K562 (cell line): ENCODE data around the gene DNAH1. TPM values are rescaled to one million over a fixed set of nuclear protein-coding genes. Genes with fewer than 3 reads are reported as not detected.

Experiments used
- ATAC-seq: fragments of 200-7000 bp; cut with Tn5 transposase; 3 replicates; pipeline ENCODE4 v1.9.1; 2020; ENCODE audit warnings: moderate library complexity
- BruUV-seq: library from RNA; stranded (reverse); fragments of 400-500 nt; replicated peaks from 2 replicates; lab custom pipeline; 2021; lab: Mats Ljungman, UMichigan
- CTCF ChIA-PET: fragments of 300-600 bp; formaldehyde crosslinking; extraction: SDS; loops from one replicate; lab custom pipeline; 2021; ENCODE audit warnings: low intra/inter-chr PET ratio; lab: Yijun Ruan, JAX
- POLR2A ChIA-PET: fragments of 300-600, 350-650 bp; sonication (Branson Sonifier 250); formaldehyde crosslinking; extraction: SDS; loops from one replicate; lab custom pipeline; 2021; ENCODE audit warnings: antibody characterized with exemption, inconsistent platforms; lab: Yijun Ruan, JAX
- DNase-seq, 4 experiments: peaks; one replicate each; pipeline versions ENCODE4 v3.0.0 to v3.0.0-alpha.2; 2011 to 2018; ENCODE audit warnings: low spot score in 3 of 4, mixed read lengths in 3 of 4; ENCODE audit errors: extremely low read depth in 1 of 4
- FAIRE-seq: peaks from 2 replicates; lab custom pipeline; 2011; peaks lifted over from hg19 to GRCh38; lab: Jason Lieb, UNC
- H2AFZ ChIP-seq: 2 replicates; pipeline ENCODE4 v1.6.0; 2011; ENCODE audit warnings: low read depth, low read length, control low read depth, inconsistent platforms
- H3K27ac ChIP-seq: fragments of 200-600 bp; 3 replicates; pipeline ENCODE4 v1.8.0; 2011; ENCODE audit warnings: low read depth, mild to moderate bottlenecking, control low read depth, inconsistent platforms, low read length, moderate library complexity, mixed read lengths; ENCODE audit errors: extremely low read depth
- H3K27me3 ChIP-seq, 2 experiments: fragments of 300-600 bp in 1 of 2; 2 replicates in 1 of 2; 3 replicates in 1 of 2; pipeline versions ENCODE4 v1.6.0 to v1.8.0; 2011; ENCODE audit warnings: inconsistent platforms in 2 of 2, low read length in 2 of 2, mild to moderate bottlenecking in 1 of 2, mixed read lengths in 1 of 2, moderate library complexity in 1 of 2; ENCODE audit not compliant: control insufficient read depth in 2 of 2, insufficient read depth in 2 of 2
- H3K36me3 ChIP-seq: fragments of 300-600 bp; 3 replicates; pipeline ENCODE4 v1.8.0; 2011; ENCODE audit warnings: mild to moderate bottlenecking, low read length, inconsistent platforms; ENCODE audit not compliant: control insufficient read depth, insufficient read depth
- H3K4me1 ChIP-seq, 2 experiments: fragments of 200-600 bp in 1 of 2; replicated peaks in 1 of 2; 2 replicates in 1 of 2; 3 replicates in 1 of 2; pipeline versions ENCODE4 v1.5.1 to v1.8.0; 2011; ENCODE audit warnings: inconsistent platforms in 2 of 2, low read length in 2 of 2, mild to moderate bottlenecking in 1 of 2, mixed read lengths in 1 of 2, moderate library complexity in 1 of 2; ENCODE audit not compliant: control insufficient read depth in 2 of 2, insufficient read depth in 2 of 2
- H3K4me2 ChIP-seq: 2 replicates; pipeline ENCODE4 v1.6.1; 2011; ENCODE audit warnings: low read length, control low read depth, inconsistent platforms, mixed read lengths; ENCODE audit not compliant: insufficient read depth
- H3K4me3 ChIP-seq: fragments of 200-600 bp; sonication (generic), shearing (Covaris generic); 2 replicates; pipeline ENCODE4 v1.5.1; 2016; ENCODE audit warnings: control low read depth, inconsistent platforms
- H3K79me2 ChIP-seq: fragments of 200-600 bp; 3 replicates; pipeline ENCODE4 v1.8.0; 2011; ENCODE audit warnings: low read length, inconsistent platforms; ENCODE audit not compliant: control insufficient read depth, insufficient read depth
- H3K9ac ChIP-seq, 2 experiments: 2 replicates each; pipeline versions ENCODE4 v1.6.0 to v1.6.1; 2011; ENCODE audit warnings: low read depth in 2 of 2, low read length in 2 of 2, control low read depth in 1 of 2, inconsistent platforms in 1 of 2, mild to moderate bottlenecking in 1 of 2, mixed read lengths in 1 of 2; ENCODE audit not compliant: insufficient read depth in 1 of 2
- H3K9me1 ChIP-seq: one replicate; pipeline ENCODE4 v1.6.0; 2011; ENCODE audit warnings: inconsistent platforms, mild to moderate bottlenecking, low read length, moderate library complexity; ENCODE audit not compliant: control insufficient read depth, insufficient read depth
- H3K9me3 ChIP-seq: replicated peaks from 2 replicates; pipeline ENCODE4 v1.5.1; 2011; ENCODE audit warnings: low read depth, low read length, inconsistent platforms; ENCODE audit not compliant: control insufficient read depth, insufficient read depth
- H4K20me1 ChIP-seq: replicated peaks from 2 replicates; pipeline ENCODE4 v1.6.1; 2011; ENCODE audit warnings: low read length, inconsistent platforms, mixed read lengths; ENCODE audit not compliant: control insufficient read depth, insufficient read depth
- BRCA1 ChIP-seq, 2 experiments: fragments of 450-650 bp in 1 of 2; sonication (generic) in 1 of 2; formaldehyde crosslinking in 1 of 2; IDR thresholded peaks; 2 replicates each; pipeline versions ENCODE4 v1.5.0 to v1.6.1; 2017 to 2020; ENCODE audit warnings: mild to moderate bottlenecking in 1 of 2, missing genetic modification reagents in 1 of 2
- DPF2 ChIP-seq: fragments of 450-650 bp; IDR thresholded peaks from 2 replicates; pipeline ENCODE4 v1.6.1; 2016
- GABPB1 ChIP-seq: sonication (generic); formaldehyde crosslinking; IDR thresholded peaks from 2 replicates; pipeline ENCODE4 v1.8.0; 2022; ENCODE audit warnings: mild to moderate bottlenecking, missing genetic modification reagents
- NR1H2 ChIP-seq: sonication (generic); formaldehyde crosslinking; IDR thresholded peaks from 2 replicates; pipeline ENCODE4 v1.4.0; 2020; ENCODE audit warnings: mild to moderate bottlenecking, missing genetic modification reagents
- RCOR1 ChIP-seq, 2 experiments: IDR thresholded peaks; 2 replicates each; pipeline ENCODE4 v1.6.1; 2012; ENCODE audit warnings: low read depth in 2 of 2, low read length in 2 of 2, borderline replicate concordance in 1 of 2, improper control_type of control experiment in 1 of 2
- SP1 ChIP-seq: sonication (generic); formaldehyde crosslinking; IDR thresholded peaks from 2 replicates; pipeline ENCODE4 v1.8.1; 2022; ENCODE audit warnings: mild to moderate bottlenecking, missing genetic modification reagents
- WGBS: fragments of 100-300 bp; shearing (Covaris generic); methylation state at CpG from one replicate; pipeline ENCODE4 v1.1.6; 2016; ENCODE audit warnings: low coverage, mixed read lengths; ENCODE audit not compliant: insufficient coverage; ENCODE audit errors: missing lambda C conversion rate; 5-methylcytosine and 5-hydroxymethylcytosine counted together
- in situ Hi-C: fragments of 300-500 bp; cut with MboI; formaldehyde crosslinking; loops from 4 replicates; pipeline ENCODE4 v1.15.0; 2018; ENCODE audit warnings: inconsistent platforms, mixed read lengths
- intact Hi-C: fragments of 100-400 bp; cut with micrococcal nuclease; formaldehyde crosslinking; loops from 2 replicates; pipeline ENCODE4 v1.14.2; 2022
- polyA plus RNA-seq, 8 experiments: library from polyadenylated mRNA; depleted of rRNA in 4 of 8; stranded (reverse) in 5 of 8; unstranded in 3 of 8; fragments of >200 nt; fragmentation: Nextera tagmentation in 2 of 8; fragmentation: Illumina TruSeq in 1 of 8; extraction: Ambion mirVana in 2 of 8; extraction: Trizol in 1 of 8; gene quantifications; 2 replicates each; pipeline versions ENCODE4 v1.2.1 to v1.2.3, GENCODE V29; 2011 to 2014; ENCODE audit warnings: inconsistent platforms in 1 of 8, missing spikeins in 1 of 8
- total RNA-seq, 7 experiments: library from RNA; depleted of rRNA in 6 of 7; stranded (reverse); fragments of >200 nt in 6 of 7; fragmentation: Illumina TruSeq in 2 of 7; extraction: Trizol in 2 of 7; gene quantifications; 2 replicates each; pipeline versions ENCODE4 v1.2.1 to v1.2.3, GENCODE V29; 2011 to 2021; ENCODE audit warnings: low replicate concordance in 1 of 7
- TF ChIP-seq, protein P1 (sequence below): fragments of 250-450 bp; sonication (Bioruptor Pico); IDR thresholded peaks from 2 replicates; pipeline ENCODE4 v1.4.0; 2020; ENCODE audit warnings: mild to moderate bottlenecking, moderate library complexity, borderline replicate concordance
- TF ChIP-seq, protein P2 (sequence below), 2 experiments: fragments of 450-650 bp in 1 of 2; sonication (generic) in 1 of 2; formaldehyde crosslinking in 1 of 2; IDR thresholded peaks; 2 replicates each; pipeline versions ENCODE4 v1.7.1 to v1.9.0; 2016 to 2022; ENCODE audit warnings: inconsistent platforms in 1 of 2, mild to moderate bottlenecking in 1 of 2, missing genetic modification reagents in 1 of 2
- TF ChIP-seq, protein P3 (sequence below): fragments of 250-450 bp; sonication (Bioruptor Pico); IDR thresholded peaks from 2 replicates; pipeline ENCODE4 v1.4.0; 2020

Gene DNAH1
- total and polyA plus RNA-seq, 9 of the 15 experiments (the other 6 are each of a cell fraction or from before 2014, with no cell fraction given): 0.04 to 0.84 (median 0.50) TPM

DNA sequence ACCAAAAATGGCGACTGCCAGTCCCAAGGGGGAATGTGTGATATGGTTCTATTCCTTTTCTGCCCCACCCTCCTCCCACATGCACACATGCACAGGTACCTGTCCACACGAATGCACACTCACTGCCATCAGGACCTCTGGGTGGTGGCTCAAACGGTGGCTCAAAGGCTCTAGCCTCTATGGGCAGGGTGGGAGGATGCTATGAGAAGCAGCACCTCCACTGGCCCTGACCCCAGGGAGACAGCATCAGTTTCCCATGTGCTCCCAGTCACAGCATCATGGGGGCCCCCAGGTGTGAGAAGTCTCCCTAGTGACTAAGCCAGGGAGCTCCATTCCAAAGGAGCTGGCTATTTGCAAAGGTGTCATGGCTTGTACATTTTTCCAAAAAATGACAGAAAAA, 112.9 kb downstream of the DNAH1 start:
- no peak for ATAC-seq
- no peak overlapping the region for H3K27ac ChIP-seq
- H3K79me2 ChIP-seq: no peaks in the 10 kb centered on the region
- no peak overlapping the region for H3K4me2 ChIP-seq
- ChIA-PET CTCF (interaction anchor here (1.1 to 1.8 kb wide), 2 partner anchors 16 to 20 kb away, joined by 5 to 8 read pairs; partner anchors contain the start of gene SEMA3G), POLR2A (no interaction called here)
- no peaks in the 10 kb centered on the region; a peak in 1 of 5 replicates for H3K27me3 ChIP-seq
- no peak overlapping the region for H3K4me3 ChIP-seq
- H3K36me3 ChIP-seq: no peaks in the 10 kb centered on the region
- WGBS: 14% methylated on average over 3 of the region's 3 CpGs
- no peaks in the 10 kb centered on the region; a peak in 3 of 5 replicates for H3K4me1 ChIP-seq
- H3K9me3 ChIP-seq: no peaks in the 10 kb centered on the region
- no peak overlapping the region for H3K9ac ChIP-seq
- in situ Hi-C loops (no loop called here), intact Hi-C loops (no loop called here)
- BruUV-seq: no TSS peak
- H4K20me1 ChIP-seq: no peaks in the 10 kb centered on the region; the same call in 1 of the 2 replicates
- no peaks in the 10 kb centered on the region for H3K9me1 ChIP-seq
- no peak overlapping the region for H2AFZ ChIP-seq
- no peak for DNase-seq
- no peak for FAIRE-seq
- TF ChIP-seq BRCA1 (IDR thresholded peaks at IDR 0.05) (no peak), BRCA1 (CRISPR knock-in tag; IDR thresholded peaks at IDR 0.05) (no peak), SP1 (CRISPR knock-in tag) (no peak), GABPB1 (no peak), DPF2 (no peak), NR1H2 (CRISPR knock-in tag) (no peak), RCOR1 (IDR thresholded peaks at IDR 0.05; ENCODE audit: borderline replicate concordance in 1 of 2, low read depth in 2 of 2, low read length in 2 of 2) (no peak)
- TF ChIP-seq, protein P1, sequence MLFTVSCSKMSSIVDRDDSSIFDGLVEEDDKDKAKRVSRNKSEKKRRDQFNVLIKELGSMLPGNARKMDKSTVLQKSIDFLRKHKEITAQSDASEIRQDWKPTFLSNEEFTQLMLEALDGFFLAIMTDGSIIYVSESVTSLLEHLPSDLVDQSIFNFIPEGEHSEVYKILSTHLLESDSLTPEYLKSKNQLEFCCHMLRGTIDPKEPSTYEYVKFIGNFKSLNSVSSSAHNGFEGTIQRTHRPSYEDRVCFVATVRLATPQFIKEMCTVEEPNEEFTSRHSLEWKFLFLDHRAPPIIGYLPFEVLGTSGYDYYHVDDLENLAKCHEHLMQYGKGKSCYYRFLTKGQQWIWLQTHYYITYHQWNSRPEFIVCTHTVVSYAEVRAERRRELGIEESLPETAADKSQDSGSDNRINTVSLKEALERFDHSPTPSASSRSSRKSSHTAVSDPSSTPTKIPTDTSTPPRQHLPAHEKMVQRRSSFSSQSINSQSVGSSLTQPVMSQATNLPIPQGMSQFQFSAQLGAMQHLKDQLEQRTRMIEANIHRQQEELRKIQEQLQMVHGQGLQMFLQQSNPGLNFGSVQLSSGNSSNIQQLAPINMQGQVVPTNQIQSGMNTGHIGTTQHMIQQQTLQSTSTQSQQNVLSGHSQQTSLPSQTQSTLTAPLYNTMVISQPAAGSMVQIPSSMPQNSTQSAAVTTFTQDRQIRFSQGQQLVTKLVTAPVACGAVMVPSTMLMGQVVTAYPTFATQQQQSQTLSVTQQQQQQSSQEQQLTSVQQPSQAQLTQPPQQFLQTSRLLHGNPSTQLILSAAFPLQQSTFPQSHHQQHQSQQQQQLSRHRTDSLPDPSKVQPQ (CRISPR knock-in tag): no peak
- TF ChIP-seq, protein P2, sequence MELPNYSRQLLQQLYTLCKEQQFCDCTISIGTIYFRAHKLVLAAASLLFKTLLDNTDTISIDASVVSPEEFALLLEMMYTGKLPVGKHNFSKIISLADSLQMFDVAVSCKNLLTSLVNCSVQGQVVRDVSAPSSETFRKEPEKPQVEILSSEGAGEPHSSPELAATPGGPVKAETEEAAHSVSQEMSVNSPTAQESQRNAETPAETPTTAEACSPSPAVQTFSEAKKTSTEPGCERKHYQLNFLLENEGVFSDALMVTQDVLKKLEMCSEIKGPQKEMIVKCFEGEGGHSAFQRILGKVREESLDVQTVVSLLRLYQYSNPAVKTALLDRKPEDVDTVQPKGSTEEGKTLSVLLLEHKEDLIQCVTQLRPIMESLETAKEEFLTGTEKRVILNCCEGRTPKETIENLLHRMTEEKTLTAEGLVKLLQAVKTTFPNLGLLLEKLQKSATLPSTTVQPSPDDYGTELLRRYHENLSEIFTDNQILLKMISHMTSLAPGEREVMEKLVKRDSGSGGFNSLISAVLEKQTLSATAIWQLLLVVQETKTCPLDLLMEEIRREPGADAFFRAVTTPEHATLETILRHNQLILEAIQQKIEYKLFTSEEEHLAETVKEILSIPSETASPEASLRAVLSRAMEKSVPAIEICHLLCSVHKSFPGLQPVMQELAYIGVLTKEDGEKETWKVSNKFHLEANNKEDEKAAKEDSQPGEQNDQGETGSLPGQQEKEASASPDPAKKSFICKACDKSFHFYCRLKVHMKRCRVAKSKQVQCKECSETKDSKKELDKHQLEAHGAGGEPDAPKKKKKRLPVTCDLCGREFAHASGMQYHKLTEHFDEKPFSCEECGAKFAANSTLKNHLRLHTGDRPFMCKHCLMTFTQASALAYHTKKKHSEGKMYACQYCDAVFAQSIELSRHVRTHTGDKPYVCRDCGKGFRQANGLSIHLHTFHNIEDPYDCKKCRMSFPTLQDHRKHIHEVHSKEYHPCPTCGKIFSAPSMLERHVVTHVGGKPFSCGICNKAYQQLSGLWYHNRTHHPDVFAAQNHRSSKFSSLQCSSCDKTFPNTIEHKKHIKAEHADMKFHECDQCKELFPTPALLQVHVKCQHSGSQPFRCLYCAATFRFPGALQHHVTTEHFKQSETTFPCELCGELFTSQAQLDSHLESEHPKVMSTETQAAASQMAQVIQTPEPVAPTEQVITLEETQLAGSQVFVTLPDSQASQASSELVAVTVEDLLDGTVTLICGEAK (IDR thresholded peaks at IDR 0.05): no peak
- TF ChIP-seq, protein P2 (CRISPR knock-in tag; IDR thresholded peaks at IDR 0.05): no peak
- TF ChIP-seq, protein P3, sequence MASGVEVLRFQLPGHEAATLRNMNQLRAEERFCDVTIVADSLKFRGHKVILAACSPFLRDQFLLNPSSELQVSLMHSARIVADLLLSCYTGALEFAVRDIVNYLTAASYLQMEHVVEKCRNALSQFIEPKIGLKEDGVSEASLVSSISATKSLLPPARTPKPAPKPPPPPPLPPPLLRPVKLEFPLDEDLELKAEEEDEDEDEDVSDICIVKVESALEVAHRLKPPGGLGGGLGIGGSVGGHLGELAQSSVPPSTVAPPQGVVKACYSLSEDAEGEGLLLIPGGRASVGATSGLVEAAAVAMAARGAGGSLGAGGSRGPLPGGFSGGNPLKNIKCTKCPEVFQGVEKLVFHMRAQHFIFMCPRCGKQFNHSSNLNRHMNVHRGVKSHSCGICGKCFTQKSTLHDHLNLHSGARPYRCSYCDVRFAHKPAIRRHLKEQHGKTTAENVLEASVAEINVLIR (CRISPR knock-in tag): no peak
